Caco-2 (cell line): ENCODE results near the gene NDUFS7. TPM values are rescaled to one million over a fixed set of nuclear protein-coding genes. Genes with fewer than 3 reads are reported as not detected.

Experiments used
- BruUV-seq: library from RNA; stranded (reverse); fragments of 400-500 nt; replicated peaks from 2 replicates; lab custom pipeline; 2021; lab: Mats Ljungman, UMichigan
- CTCF ChIA-PET: fragments of 300-600 bp; sonication (Branson Sonifier 250); formaldehyde crosslinking; loops from one replicate; lab custom pipeline; 2022; ENCODE audit warnings: antibody characterized with exemption; lab: Charles Lee
- POLR2A ChIA-PET: fragments of 300-600 bp; sonication (Branson Sonifier 250); formaldehyde crosslinking; loops from one replicate; lab custom pipeline; 2022; ENCODE audit warnings: antibody characterized with exemption; lab: Charles Lee
- DNase-seq, 2 experiments: peaks; one replicate each; pipeline versions ENCODE4 v3.0.0 to v3.0.0-alpha.2; 2020 to 2022
- H3K27me3 ChIP-seq: replicated peaks from 2 replicates; pipeline ENCODE4 v1.6.0; 2011; ENCODE audit warnings: low read length; ENCODE audit not compliant: control insufficient read depth, insufficient read depth
- H3K36me3 ChIP-seq: 2 replicates; pipeline ENCODE4 v1.5.1; 2011; ENCODE audit warnings: low read length; ENCODE audit not compliant: control insufficient read depth, insufficient read depth
- H3K4me1 ChIP-seq: fragments of 250-450 bp; sonication (Bioruptor Pico); 2 replicates; pipeline ENCODE4 v1.5.1; 2020; ENCODE audit warnings: mild to moderate bottlenecking
- H3K4me3 ChIP-seq: 2 replicates; pipeline ENCODE4 v1.5.1; 2011; ENCODE audit warnings: low read depth, mild to moderate bottlenecking, control low read depth, low read length
- H3K9me3 ChIP-seq: fragments of 250-450 bp; sonication (Bioruptor Pico); 2 replicates; pipeline ENCODE4 v1.5.1; 2020; ENCODE audit warnings: mild to moderate bottlenecking, moderate library complexity
- H3K27ac Mint-ChIP-seq: one replicate; pipeline ENCODE4 v1.8.0; 2022; ENCODE audit warnings: mixed read lengths; ENCODE audit not compliant: unreplicated experiment
- H3K27me3 Mint-ChIP-seq: one replicate; pipeline ENCODE4 v1.8.0; 2022; ENCODE audit warnings: mixed read lengths; ENCODE audit not compliant: insufficient read depth, unreplicated experiment
- H3K36me3 Mint-ChIP-seq: one replicate; pipeline ENCODE4 v1.8.0; 2022; ENCODE audit warnings: mild to moderate bottlenecking, mixed read lengths; ENCODE audit not compliant: insufficient read depth, unreplicated experiment
- H3K4me1 Mint-ChIP-seq: one replicate; pipeline ENCODE4 v1.8.0; 2022; ENCODE audit warnings: low read depth, mixed read lengths; ENCODE audit not compliant: unreplicated experiment
- H3K4me3 Mint-ChIP-seq: one replicate; pipeline ENCODE4 v1.8.0; 2022; ENCODE audit warnings: mild to moderate bottlenecking, moderate library complexity, mixed read lengths; ENCODE audit not compliant: unreplicated experiment
- H3K9me3 Mint-ChIP-seq: one replicate; pipeline ENCODE4 v1.8.0; 2022; ENCODE audit warnings: mixed read lengths; ENCODE audit not compliant: unreplicated experiment
- intact Hi-C: fragments of 100-400 bp; cut with micrococcal nuclease; formaldehyde crosslinking; loops from one replicate; pipeline ENCODE4 v1.10.0; 2022; ENCODE audit not compliant: unreplicated experiment
- total RNA-seq: library from RNA; stranded (reverse); gene quantifications from 2 replicates; pipeline ENCODE4 v1.2.3, GENCODE V29; 2022
- TF ChIP-seq, protein P1 (sequence below), 2 experiments: fragments of 200-600 bp in 1 of 2; IDR thresholded peaks; 1 replicate in 1 of 2; 2 replicates in 1 of 2; pipeline versions ENCODE4 v1.5.1 to v1.8.0; 2011 to 2022; ENCODE audit warnings: antibody characterized with exemption in 1 of 2, control low read depth in 1 of 2, inconsistent platforms in 1 of 2, low read depth in 1 of 2, low read length in 1 of 2, mild to moderate bottlenecking in 1 of 2, moderate library complexity in 1 of 2; ENCODE audit not compliant: insufficient read depth in 1 of 2, severe bottlenecking in 1 of 2, unreplicated experiment in 1 of 2

The NDUFS7 gene
- total RNA-seq, 1 experiment from 2014 or later = 111 TPM

DNA sequence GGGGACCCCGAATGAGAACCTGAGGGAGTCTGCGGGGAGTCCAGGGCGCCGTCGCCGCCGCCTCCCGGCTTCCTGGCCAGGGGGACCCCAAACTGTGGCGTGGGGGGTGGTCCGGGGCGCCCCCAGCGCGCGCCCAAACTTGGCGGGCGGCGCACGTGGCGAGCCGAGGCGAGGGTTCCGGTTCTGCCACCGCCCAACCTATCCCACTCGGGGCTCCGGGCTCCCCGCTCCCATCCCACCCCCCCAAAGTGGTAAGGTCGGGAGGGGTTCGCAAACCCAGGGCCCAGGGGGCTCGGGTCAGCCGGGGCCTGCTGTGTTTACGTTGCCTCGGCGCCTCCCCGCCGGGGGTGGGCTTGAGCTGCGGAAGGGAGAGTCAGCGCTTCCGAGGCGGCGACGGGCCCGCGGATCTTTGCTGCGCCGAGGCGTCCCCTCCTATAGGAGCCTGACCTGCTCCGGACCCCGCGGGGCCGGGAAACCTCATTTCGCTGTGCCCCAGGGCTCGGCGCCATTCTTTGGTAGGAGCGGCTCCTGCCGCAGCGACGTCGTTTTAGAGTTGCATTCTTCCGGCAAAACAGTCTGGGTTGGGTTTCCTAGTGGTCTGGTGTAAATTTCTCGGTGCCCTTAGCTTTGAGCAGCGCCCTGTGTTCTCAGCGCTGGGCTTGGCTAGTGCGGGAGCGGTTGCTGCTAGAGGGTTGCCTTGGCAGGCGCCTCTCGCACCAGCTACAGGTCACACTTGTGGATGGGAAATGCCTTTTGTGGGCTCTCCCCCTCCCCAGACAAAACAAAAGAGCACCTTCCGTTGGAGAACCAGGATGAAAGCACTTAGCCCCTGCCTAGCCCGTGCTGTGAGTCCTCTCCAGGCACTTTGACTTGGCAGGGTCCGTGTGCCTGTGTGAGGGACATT lies 24.8 kb downstream of the NDUFS7 start:
- no peaks in the 10 kb centered on the region for H3K9me3 ChIP-seq
- Mint-ChIP-seq H3K4me1 (peaks cover 18% of the 10 kb centered on the region), H3K27me3 (no peaks in the 10 kb centered on the region), H3K4me3 (peak overlapping the region; percentile 82), H3K9me3 (no peaks in the 10 kb centered on the region), H3K27ac (peak overlapping the region; percentile 87), H3K36me3 (peaks cover 46% of the 10 kb centered on the region)
- BruUV-seq = no TSS peak
- DNase-seq = peak in 1 of 2 experiments; percentile 38
- H3K27me3 ChIP-seq = no peaks in the 10 kb centered on the region
- peaks cover 15% of the 10 kb centered on the region; the same call in 1 of the 2 replicates for H3K4me1 ChIP-seq
- intact Hi-C loops = loop anchor here (5.0 kb wide), 1 partner anchor 64 kb away; no protein-coding TSS in a partner anchor
- POLR2A ChIA-PET = no interaction called here
- peaks cover 1% of the 10 kb centered on the region; the same call in 1 of the 2 replicates for H3K36me3 ChIP-seq
- TF ChIP-seq, protein P1, sequence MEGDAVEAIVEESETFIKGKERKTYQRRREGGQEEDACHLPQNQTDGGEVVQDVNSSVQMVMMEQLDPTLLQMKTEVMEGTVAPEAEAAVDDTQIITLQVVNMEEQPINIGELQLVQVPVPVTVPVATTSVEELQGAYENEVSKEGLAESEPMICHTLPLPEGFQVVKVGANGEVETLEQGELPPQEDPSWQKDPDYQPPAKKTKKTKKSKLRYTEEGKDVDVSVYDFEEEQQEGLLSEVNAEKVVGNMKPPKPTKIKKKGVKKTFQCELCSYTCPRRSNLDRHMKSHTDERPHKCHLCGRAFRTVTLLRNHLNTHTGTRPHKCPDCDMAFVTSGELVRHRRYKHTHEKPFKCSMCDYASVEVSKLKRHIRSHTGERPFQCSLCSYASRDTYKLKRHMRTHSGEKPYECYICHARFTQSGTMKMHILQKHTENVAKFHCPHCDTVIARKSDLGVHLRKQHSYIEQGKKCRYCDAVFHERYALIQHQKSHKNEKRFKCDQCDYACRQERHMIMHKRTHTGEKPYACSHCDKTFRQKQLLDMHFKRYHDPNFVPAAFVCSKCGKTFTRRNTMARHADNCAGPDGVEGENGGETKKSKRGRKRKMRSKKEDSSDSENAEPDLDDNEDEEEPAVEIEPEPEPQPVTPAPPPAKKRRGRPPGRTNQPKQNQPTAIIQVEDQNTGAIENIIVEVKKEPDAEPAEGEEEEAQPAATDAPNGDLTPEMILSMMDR (IDR thresholded peaks at IDR 0.05; ENCODE audit: insufficient read depth in 1 of 2, low read depth in 1 of 2, low read length in 1 of 2, severe bottlenecking in 1 of 2, unreplicated experiment in 1 of 2) = no peak
- CTCF ChIA-PET = interaction anchor here (0.6 kb wide), 1 partner anchor 13 kb away, joined by 8 read pairs; no protein-coding TSS in a partner anchor
- H3K4me3 ChIP-seq = peak overlapping the region; percentile 84

DNA sequence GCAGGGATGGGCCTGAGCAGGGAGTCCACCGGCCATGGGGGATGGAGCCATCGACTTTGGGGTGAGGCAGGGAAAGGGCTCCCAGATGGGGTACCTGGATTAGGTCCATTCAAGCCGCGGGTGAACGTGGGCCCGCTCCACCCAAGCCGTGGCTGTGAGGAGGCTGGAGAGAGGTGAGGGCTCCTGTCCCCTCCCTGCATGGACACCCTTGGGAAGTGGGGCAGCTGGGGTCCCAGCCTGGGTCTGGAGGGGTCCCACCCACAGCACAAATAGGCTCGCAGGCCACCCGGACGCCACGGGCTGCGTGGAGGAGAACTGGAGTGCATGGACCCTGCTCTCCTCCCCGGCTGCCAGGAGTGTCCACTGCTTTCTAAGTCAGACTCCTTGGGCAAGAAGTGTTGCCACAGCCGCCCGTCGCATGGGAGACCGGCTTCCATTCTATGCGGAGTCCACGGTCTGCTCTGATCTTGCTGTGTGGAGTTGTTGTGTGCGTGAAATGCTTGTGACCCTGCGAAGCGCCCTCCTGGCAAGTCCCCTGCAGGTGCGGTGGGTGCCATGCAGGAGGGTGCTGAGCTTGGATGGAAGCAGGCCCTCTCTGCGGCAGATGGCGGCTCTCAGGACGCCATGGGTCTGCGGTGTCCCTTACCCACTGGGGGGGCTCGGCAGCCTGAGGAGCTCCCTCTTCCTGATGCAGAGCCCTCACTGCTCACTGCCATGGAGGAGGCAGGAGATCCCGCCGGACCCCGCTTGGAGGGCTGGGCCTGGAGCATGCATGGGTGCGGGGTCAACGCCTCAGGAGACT lies 25.7 kb downstream of the NDUFS7 start:
- Histone ChIP-seq H3K4me1 (peaks cover 19% of the 10 kb centered on the region; the same call in 1 of the 2 replicates), H3K36me3 (peaks cover 1% of the 10 kb centered on the region; the same call in 1 of the 2 replicates), H3K27me3 (no peaks in the 10 kb centered on the region), H3K4me3 (peak overlapping the region; percentile 84), H3K9me3 (no peaks in the 10 kb centered on the region)
- Mint-ChIP-seq H3K4me3 (peak overlapping the region; percentile 82), H3K4me1 (peaks cover 18% of the 10 kb centered on the region), H3K27me3 (no peaks in the 10 kb centered on the region), H3K9me3 (no peaks in the 10 kb centered on the region), H3K27ac (peak overlapping the region; percentile 87), H3K36me3 (peaks cover 46% of the 10 kb centered on the region)
- intact Hi-C loops = loop anchor here (5.0 kb wide), 1 partner anchor 63 kb away; no protein-coding TSS in a partner anchor
- POLR2A ChIA-PET = no interaction called here
- CTCF ChIA-PET = no interaction called here
- TF ChIP-seq, protein P1 (IDR thresholded peaks at IDR 0.05; ENCODE audit: insufficient read depth in 1 of 2, low read depth in 1 of 2, low read length in 1 of 2, severe bottlenecking in 1 of 2, unreplicated experiment in 1 of 2) = no peak
- TSS peak; percentile 33 for BruUV-seq
- DNase-seq = no peak
